ENCODE measurements around the gene EFNB2.
A peak's percentile ranks its signal among the peaks of the same experiment; 100 is the strongest.

EFNB2 gene, protein sequence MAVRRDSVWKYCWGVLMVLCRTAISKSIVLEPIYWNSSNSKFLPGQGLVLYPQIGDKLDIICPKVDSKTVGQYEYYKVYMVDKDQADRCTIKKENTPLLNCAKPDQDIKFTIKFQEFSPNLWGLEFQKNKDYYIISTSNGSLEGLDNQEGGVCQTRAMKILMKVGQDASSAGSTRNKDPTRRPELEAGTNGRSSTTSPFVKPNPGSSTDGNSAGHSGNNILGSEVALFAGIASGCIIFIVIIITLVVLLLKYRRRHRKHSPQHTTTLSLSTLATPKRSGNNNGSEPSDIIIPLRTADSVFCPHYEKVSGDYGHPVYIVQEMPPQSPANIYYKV

DNA sequence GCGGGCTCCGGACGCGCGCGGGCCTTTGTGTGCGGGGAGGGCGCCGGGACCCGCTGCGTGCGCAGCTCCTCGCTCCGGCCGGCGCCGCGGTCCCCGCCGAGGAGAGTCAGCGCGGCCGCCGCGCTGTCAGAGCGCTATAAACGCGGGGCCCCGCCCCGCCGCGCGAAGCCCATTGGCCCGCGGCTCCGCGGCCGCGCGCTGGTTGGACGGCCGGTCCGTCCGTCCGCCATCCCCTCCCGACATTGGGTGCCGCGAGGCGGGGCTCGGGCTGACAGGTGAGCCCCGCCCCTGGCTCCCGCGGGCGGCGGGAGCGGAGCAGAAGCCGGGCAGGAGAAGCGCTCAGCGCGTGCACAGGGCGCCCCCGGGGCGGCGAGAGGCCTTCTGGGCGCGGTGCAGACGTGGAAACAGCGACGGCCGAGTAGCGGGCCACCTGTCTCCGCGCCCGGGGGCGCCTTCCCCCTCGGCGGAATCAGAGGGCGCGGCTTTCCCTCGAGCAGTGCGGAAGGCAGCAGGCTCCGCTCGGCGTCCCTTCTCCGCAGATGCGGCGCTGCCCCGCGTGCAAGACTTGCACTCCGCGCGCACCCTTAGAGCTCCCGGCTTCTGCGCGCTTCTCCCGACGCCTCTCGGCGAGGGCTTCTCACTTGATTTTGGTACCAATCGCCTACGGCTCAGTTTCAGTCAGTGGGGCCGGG lies at the start of gene EFNB2:
Gene EFNB2 (minus strand): TSS at position 111 of the 692 bp plus-strand sequence. CDS start 698 bp downstream, outside the sequence.
- Histone ChIP-seq H3K27ac (peak within 1 kb of the TSS in 20 of 21 experiments; percentile 27 to 90 (median 75)), H3K4me3 (peak within 1 kb of the TSS; percentile 54 to 82 (median 61))

DNA sequence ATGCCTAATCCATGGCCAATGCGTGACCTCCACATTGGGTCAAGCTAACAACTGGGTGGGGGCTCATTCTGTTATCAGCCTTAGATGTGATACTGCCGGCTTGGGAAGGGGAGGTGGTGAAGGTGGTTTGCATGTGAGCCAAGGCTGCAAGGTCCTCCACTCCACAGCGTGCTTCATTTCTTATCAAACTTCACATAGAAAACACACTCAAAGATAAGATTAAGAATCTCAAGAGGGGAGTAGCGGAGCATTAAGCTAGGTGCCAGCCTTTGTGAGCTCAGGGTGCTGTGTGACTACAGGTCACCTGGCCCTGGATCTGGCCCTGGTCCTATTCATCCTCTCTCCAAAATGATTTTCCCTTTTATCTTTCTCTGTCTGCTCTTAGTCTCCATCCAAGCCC lies 45.8 kb upstream of the EFNB2 start:
- Histone ChIP-seq H3K4me3 (no peak overlapping the region), H3K27ac (no peak overlapping the region)

DNA sequence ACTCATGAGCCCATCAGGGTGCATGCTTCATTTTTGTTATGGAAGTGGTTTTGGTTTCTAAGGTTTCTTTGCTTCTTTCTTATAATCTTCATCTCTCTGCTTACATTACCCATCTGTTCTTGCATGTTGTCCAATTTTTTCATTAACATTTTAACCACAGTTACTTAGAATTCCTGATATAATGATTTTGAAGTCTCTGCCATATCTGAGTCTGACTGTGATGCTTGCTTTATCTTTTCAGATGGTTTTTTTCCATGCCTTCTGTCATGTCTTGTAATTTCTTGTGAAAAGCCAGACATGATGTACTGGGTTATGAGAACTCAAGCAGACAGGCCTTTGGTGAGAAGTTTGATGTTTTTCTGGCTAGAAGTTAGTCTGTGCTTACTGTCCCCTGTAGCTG lies 40.4 kb upstream of the EFNB2 start:
- Histone ChIP-seq H3K27ac (no peak overlapping the region), H3K4me3 (no peak overlapping the region)

DNA sequence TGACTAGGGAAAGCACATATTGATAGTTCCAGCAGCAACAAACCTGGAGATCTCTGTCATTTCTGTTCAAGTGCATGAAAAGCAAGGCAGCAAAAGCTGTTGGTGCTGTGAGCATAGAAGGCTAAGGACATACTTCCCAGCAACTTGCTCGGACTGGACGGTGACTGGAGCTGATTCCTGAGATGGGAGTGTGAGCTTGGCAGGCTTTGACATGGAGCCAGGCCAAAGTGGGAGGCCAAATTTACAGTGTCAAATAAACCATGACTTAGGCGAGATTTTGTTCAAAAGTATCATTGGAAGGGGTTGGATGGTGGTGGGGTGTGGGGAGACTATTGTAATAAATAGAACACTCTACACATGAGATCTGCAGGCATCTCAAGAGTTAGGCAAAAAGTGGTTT lies 38.4 kb upstream of the EFNB2 start:
- Histone ChIP-seq H3K4me3 (no peak overlapping the region), H3K27ac (peak overlapping the region in 9 of 21 experiments; percentile 2 to 65 (median 44))

DNA sequence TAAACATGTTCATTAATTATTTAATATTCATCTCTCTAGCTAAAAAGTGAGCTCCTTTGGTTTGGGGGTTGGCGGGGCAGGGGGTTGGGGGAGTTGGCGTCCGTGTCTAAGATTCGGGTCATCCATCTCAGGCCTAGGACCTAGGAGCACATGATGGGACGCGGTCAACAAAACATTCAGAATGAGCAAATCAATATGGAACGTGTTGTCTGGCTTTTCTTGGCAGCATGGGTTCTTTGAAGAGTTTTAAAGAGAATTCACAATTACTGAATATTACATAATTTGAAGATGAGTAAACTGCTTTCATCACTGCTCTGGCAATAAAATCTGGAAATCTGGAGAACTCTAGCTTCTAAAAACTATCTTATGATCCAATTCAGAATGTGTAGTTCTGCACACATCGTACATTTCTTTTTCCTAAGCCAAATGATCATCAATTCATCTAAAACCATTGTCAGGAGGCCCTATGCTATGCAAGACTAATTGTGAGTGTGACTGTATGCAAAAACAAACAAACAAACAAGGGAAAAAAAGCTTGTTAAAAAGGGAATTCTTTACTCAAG lies 37.9 kb upstream of the EFNB2 start:
- H3K27ac ChIP-seq, result peak overlapping the region in 11 of 21 experiments; percentile 5 to 65 (median 44)
- no peak overlapping the region for H3K4me3 ChIP-seq

DNA sequence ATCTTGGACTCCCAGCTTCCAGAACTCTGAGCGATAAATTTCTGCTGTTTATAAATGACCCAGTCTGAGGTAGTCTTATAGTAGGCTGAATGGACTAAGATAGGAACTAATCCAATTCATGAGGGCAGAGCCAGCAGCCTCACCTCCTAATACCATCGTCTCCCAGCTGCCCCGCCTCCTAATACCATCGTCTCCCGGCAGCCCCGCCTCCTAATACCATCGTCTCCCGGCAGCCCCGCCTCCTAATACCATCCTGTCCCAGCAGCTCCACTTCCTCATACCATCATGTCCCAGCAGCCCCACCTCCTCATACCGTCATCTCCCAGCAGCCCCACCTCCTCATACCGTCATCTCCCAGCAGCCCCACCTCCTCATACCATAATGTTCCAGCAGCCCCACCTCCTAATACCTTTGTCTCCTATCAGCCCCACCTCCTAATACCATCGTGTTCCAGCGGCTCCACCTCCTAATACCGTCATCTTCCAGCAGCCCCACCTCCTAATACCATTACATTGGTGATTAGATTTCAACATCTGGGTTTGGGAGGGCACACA lies 34.9 kb upstream of the EFNB2 start:
- Histone ChIP-seq H3K27ac (peak overlapping the region in 7 of 21 experiments; percentile 16 to 69 (median 45)), H3K4me3 (no peak overlapping the region)

DNA sequence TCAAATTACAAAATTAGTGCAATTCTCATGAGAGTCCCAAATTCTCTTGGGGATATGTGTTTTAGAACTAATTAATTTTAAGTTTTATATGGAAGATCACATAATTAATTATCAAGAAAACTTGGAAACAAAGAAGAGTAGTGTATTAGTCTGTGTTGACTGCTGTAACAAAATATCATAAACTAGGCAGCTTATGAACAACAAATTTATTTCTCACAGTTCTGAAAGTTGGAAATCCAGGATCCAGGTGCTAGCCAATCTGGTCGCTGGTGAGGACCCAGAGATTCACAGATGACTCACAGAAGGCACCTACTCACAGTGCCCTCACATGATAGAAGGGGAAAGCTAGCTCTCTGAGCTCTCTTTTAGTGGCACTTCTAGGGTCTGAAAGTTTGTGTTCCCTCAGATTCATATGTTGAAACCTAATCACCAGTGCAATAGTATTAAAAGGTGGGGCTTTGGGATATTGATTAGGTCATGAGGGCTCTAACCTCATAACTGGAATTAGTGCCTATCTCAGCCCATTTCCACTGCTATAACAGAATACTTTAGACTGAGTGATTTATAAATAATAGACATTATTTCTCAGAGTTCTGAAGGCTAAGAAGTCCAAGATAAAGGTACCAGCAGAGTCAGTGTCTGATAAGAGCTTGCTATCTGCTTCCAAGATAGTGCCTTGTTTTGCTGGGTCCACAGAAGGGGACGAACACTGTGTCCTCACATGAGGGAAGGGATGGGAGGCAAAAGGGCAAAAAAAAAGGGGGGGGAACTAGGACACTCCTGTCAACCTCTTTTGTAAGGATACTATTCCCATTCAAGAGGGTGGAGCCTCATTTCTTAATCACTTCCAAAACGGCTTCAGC lies 34.0 kb upstream of the EFNB2 start:
- no peak overlapping the region for H3K4me3 ChIP-seq
- peak overlapping the region in 7 of 21 experiments; percentile 16 to 69 (median 45) for H3K27ac ChIP-seq

DNA sequence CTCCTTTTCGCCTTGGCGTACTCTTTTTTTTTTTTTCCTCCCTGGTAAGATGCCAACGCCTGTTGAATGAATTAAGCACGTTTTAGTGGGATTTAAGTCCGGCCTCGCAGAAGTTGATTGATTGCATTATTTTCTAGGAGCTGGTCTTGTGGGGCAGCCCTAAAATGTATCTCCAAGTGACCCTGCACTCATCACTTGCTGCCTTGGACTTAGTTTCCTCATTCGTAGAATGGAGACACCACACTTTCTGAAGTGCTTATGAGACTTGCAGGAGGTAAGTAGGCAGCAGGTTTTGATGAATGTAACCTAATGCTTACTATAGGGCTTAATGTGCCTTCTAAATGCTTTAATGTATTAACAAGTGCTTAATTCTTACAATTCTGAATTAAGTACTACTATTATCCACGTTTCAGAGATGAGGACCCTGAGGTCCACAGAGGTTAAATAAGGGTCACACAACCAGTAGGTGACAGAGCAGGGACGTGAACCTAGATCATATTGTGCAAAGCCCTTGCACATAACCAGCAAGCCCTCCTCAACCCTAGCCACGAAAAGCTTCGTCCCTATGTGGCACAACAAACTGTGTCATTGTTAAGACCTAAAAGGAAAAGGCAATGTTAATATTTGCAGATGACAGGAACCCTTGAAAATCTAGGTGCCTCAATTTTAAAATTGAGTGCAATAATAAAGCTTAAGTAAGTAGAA lies 33.0 kb upstream of the EFNB2 start:
- H3K4me3 ChIP-seq, result peak overlapping the region; percentile 76 to 97 (median 93)

DNA sequence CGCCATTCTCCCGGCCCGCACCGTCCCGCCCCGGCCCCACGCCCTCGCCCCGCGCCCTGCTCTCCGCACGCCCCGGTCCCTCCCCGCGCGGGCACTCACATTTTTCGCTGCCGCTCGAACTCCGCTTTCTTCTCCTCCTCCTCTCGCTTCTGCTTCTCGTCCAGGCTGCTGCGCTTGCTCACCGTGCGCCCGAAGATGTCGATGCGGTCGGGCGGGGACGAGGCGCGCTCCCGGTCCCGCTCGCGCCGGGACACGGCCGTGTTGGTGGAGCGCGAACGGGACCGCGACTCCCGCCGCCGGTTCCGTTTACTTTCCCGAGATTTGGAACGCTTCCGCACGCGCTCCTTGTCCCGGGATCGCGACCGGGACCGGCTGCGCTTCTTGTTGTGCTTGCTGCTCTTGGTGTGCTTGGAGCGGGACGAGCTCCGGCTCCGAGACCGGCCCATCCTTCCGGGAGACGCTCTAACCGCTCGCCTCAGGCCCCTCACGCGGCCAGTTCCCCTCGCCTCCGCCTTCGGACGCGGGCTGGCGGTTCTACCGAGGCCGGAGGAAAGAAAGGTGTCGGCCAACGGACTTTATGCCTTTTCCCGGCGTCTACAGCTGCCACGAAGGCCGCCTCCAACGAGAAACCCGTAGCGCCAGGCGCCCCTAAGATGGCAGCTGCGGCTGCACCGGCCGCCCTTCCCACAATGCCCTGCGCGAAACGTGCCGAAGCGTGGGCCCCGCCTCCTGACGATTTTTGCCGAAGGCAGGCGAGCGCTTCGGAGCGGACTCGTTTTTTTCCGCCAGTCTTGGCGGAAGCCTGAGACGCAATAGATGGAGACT lies 32.2 kb upstream of the EFNB2 start, which contains the start of gene ARGLU1:
Gene ARGLU1 (minus strand): TSS at position 664 of the 825 bp plus-strand sequence. CDS start 218 bp downstream, at position 446.
- peak within 1 kb of the TSS; percentile 87 to 99 (median 96) for H3K27ac ChIP-seq
- peak within 1 kb of the TSS; percentile 76 to 97 (median 93) for H3K4me3 ChIP-seq

More for the DNA sequence above, 33.0 kb upstream of the EFNB2 start:
- H3K27ac ChIP-seq, result peak overlapping the region in 15 of 21 experiments; percentile 87 to 99 (median 96)

DNA sequence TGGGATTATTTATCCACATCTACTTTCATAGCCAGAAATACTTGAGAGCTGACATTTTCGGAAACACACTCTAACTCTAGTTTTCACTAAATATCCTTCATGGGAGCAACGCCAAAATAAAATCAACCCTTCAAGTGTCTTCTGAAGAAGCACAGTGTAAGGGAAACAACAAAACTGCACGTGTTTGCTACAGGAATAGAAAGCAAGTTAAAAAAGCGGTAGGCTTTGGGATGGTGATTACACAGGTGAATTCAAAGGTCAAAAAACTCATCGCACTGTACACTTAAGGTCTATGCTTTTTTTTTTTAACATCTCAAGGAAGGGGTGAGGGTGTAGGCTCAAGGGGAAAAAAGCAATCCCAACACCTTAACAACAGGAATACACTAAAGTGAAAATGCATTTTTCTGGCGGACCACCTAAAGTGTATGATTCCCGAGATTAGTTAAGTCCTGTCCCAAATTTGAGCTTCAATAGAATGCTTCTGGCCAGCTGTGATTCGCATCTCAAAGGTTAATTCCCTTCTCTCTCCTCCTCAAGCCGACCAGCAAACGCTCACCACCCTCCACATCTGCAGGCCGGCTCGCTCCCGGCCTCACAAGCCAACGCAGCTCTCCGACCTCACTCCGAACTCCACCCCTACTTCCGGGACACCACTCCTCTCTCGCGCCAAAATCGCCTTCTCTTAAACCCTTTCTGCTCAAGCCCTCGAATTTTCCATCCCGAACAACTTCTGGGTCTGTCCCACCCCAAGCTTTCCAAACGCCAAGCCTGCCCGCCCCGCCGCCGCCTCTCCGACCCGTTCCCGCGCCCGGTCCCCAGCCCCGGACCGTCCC lies 31.4 kb upstream of the EFNB2 start:
- Histone ChIP-seq H3K27ac (peak overlapping the region; percentile 87 to 99 (median 96)), H3K4me3 (peak overlapping the region; percentile 76 to 97 (median 93))

DNA sequence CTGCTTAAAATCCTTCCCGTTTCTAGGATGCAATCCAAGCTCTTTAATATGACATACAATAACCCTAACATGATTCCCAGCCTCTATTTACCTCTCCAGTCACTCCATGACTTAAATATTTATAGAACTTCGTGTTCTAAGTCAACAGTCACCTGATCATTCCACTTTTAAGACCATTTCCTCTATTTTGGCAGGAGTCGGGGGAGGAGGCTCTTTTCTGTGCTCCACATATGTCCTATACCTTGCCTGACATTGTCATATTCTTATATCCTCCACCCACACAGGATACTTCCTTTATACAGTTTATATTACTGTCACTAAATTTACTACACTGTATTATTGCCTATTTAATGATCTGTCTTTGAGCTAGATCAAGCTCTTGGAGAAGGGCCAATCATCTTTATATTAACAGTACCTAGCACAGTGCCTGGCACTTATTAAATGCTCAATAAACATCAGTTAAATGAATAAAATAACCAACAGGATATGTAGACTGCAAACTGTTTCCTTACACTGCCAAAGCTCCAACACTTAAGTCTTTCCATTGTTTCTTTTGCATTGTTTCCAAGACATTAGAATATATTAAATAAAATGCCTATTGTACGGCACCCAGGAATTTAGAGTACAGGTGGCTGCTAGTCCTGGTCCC lies 29.8 kb upstream of the EFNB2 start:
- Histone ChIP-seq H3K27ac (peak overlapping the region in 1 of 21 experiments; percentile 98), H3K4me3 (no peak overlapping the region)

DNA sequence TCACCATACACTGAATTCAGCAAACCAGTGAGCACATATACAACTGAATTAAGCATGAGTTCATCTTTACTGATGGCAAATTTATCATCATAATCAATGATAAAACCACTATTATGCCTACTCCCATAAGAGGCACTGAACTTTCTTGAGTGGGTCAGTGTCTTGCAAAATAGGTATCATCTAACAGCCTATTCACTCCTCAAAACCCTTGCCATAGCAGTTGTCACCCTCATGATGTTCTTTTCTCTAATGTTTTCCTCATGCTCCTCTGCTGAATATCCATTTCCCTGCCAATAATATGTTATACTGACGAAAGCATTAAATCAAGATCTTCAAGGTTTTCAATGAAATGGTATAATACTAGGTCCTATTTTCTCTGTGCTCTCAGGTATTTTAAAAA lies 26.8 kb upstream of the EFNB2 start:
- no peak overlapping the region for H3K4me3 ChIP-seq
- no peak overlapping the region for H3K27ac ChIP-seq

DNA sequence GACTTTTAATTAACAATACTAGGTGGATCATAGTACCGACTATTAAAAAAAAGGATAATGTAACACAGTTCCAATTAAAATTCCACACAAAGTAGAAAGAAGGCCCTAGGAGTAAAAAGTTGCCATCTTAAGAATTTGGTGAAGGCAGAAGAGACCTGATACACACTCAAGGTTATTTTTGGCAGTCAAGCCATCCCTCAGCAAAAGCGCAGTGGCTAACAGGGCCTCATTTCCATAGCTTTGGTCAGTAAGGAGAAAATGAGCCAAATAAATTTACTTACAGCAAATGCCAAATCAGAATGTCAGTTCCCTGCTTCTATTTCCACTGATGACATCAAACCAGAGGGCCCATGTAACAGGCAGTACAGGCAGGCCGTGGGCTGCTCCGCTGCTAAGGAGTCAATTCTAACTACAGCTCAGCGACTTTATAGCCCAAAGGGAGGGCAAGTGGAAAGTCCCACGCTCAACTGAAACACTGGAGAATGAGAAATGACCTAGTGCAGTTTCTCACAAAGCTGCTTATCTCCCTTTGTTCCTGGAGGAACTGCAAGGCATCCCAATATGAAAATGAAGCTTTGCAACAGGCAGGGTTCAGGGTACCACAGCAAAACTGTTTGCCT lies 26.2 kb upstream of the EFNB2 start:
- Histone ChIP-seq H3K27ac (no peak overlapping the region), H3K4me3 (no peak overlapping the region)

DNA sequence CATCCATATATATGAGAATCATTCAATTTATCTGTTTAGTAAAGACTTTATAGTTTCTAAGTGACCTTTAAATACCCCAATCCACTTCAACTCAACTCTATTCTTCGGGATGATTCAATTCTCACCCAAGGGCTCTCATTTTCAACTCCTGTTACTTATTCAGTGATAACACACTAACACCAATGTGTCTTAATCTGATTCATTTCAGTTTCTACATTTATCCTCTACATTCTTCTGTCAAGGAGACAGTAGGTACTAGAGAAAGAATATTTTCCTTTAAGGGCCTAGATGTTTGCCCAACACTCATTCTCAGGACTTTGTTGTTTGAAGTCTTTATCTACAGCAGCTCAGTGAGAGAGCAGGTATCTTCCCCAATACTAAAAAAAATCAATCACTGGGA lies 25.4 kb upstream of the EFNB2 start:
- H3K4me3 ChIP-seq, result no peak overlapping the region
- H3K27ac ChIP-seq, result no peak overlapping the region

DNA sequence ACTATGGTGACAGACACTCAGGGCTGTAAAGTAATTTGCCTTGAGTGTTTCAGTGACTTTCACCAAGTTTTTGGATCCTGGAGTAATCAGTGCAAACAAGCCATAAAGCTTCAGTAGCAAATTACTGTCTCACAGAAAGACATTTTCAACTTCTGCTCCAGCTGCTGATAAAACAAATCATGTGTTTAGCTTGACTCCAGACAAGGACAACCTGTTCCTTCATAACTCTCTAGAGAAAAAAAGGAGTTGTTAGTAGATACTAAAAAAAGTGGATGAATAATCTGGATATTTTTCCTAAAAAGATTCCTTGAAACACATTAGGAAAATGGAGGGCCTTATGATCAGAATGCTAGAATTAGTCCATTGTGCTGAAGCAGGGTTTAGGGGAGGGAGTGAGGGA lies 23.1 kb upstream of the EFNB2 start:
- Histone ChIP-seq H3K27ac (no peak overlapping the region), H3K4me3 (no peak overlapping the region)
